Esophagus squamous epithelium (tissue), 4 donors: ENCODE data around the gene ST6GAL1.

Source experiments
- CTCF ChIP-seq, 6 experiments: fragments of 450-650 bp in 4 of 6; fragments of 200-600 bp in 2 of 6; sonication (generic) in 2 of 6; IDR thresholded peaks; one replicate each; pipeline ENCODE4 v1.5.1; 2016 to 2019; ENCODE audit warnings: antibody characterized with exemption in 6 of 6, mild to moderate bottlenecking in 4 of 6, moderate library complexity in 4 of 6
- POLR2A ChIP-seq, 4 donors: fragments of 450-650 bp; IDR thresholded peaks; one replicate each; pipeline ENCODE4 v1.6.1; 2017; ENCODE audit warnings: antibody characterized with exemption in 4 of 4, mild to moderate bottlenecking in 4 of 4, moderate library complexity in 3 of 4

- TF ChIP-seq CTCF (IDR thresholded peaks at IDR 0.05) (no peak), POLR2A (IDR thresholded peaks at IDR 0.05) (no peak)
Observed at GRCh38 chr3:187039723-187040414, 109.5 kb downstream of the ST6GAL1 start.
